ENCODE data around the gene KTN1.

KTN1 gene

DNA sequence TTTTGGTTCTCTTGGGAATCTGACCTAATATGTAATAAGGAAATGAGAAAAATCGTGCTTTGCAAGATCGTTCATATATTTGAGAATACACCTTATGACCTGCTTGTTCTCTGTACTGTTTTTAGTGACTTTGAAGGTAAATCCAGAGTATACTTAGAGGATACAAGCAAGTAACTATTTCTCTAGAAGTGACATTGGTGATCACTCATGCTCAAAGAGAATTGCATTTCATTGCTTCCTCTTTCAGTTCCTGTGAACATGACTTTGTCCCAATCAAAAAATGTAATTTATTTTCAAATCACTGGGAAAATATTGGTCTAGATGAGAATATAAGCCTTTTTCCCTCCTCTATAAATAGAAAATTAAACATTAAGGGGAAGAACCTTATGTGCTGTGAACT, 2.7 kb downstream of the KTN1 start:
- peak; percentile 48 for DNase-seq (ENCODE audit: low read depth)
- H3K4me3 ChIP-seq (ENCODE audit: low read depth, low read length) = peak overlapping the region; percentile 22; the same call in 1 of the 2 replicates
- TF ChIP-seq, protein P1, sequence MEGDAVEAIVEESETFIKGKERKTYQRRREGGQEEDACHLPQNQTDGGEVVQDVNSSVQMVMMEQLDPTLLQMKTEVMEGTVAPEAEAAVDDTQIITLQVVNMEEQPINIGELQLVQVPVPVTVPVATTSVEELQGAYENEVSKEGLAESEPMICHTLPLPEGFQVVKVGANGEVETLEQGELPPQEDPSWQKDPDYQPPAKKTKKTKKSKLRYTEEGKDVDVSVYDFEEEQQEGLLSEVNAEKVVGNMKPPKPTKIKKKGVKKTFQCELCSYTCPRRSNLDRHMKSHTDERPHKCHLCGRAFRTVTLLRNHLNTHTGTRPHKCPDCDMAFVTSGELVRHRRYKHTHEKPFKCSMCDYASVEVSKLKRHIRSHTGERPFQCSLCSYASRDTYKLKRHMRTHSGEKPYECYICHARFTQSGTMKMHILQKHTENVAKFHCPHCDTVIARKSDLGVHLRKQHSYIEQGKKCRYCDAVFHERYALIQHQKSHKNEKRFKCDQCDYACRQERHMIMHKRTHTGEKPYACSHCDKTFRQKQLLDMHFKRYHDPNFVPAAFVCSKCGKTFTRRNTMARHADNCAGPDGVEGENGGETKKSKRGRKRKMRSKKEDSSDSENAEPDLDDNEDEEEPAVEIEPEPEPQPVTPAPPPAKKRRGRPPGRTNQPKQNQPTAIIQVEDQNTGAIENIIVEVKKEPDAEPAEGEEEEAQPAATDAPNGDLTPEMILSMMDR (IDR thresholded peaks at IDR 0.05; ENCODE audit: insufficient read depth, low read depth, low read length, missing control alignments) = no peak

DNA sequence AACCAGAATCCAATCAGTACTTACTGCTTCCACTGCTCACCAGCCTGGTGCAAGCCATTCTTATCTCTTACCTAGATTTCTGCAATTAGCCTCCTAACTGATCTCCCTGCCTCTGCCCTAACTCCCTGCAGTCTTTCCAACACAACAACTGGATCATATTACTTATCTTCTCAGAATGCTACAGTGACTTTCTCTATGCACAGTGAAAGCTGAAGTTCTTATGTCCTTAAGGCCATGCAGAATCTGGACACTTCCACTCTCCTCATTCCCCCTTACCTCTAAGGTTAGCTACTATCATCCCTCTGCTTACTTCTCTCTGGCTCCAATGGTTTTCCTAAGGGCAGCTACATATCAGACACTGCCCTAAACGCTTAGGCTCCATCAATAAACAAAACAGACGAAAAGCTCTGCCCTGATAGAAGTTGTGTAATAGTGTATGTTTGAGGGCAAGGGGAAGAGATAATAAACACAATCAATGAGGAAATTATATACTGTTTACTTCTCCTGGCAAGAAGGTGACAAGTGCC, 4.0 kb downstream of the KTN1 start:
- no peak overlapping the region for H3K4me3 ChIP-seq (ENCODE audit: low read depth, low read length)
- no peak for DNase-seq (ENCODE audit: low read depth)
- TF ChIP-seq, protein P1 (IDR thresholded peaks at IDR 0.05; ENCODE audit: insufficient read depth, low read depth, low read length, missing control alignments) = no peak

DNA sequence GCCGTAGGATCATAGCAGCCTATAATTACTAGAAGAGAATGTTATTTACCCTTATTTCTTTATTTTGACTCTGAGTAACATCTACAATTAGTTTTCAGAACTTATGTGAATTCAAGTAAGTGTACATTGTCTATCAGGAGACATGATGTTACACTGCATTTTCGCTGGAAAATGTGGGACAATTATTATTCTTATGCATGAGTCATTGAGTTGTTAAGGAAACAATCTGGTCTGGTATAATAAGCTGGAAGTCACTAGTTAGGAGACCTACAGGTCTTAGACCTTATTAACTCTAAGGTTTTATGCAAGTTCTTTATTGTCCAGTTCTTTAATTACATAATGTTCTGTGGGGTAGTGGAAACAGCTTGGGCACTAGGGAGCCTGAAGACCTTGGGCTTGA, 5.8 kb downstream of the KTN1 start:
- no peak overlapping the region for H3K4me3 ChIP-seq (ENCODE audit: low read depth, low read length)
- TF ChIP-seq, protein P1 (IDR thresholded peaks at IDR 0.05; ENCODE audit: insufficient read depth, low read depth, low read length, missing control alignments) = no peak
- DNase-seq (ENCODE audit: low read depth) = no peak

GRCh38 chr14:55586411-55586810, 6.4 kb downstream of the KTN1 start:
- TF ChIP-seq, protein P1 (IDR thresholded peaks at IDR 0.05; ENCODE audit: insufficient read depth, low read depth, low read length, missing control alignments) = no peak
- DNase-seq (ENCODE audit: low read depth) = no peak
- no peak overlapping the region for H3K4me3 ChIP-seq (ENCODE audit: low read depth, low read length)

- TF ChIP-seq, protein P1 (IDR thresholded peaks at IDR 0.05; ENCODE audit: insufficient read depth, low read depth, low read length, missing control alignments) = no peak
- DNase-seq (ENCODE audit: low read depth) = no peak
- H3K4me3 ChIP-seq (ENCODE audit: low read depth, low read length) = no peak overlapping the region
Observed at GRCh38 chr14:55587847-55588246, 7.8 kb downstream of the KTN1 start.

DNA sequence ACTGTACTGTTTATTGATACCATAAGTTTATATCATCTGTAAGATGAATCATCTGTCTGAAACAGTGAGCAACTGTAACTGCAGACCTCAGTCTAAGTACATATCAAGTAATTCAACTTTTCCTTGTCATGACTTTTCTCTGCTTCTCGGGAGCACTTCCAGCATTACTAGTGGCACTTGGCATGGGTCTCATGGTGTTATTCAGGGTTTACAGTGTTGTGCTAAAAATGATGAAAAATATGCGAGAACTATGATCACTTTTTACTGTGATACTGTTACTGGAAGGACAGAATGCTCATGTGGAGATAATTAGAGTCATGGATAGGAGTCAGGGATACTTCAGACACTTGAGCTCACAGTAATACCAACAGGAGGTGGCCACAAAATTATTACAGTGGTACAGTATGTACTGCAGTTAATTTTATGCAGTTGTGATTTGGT, 8.3 kb downstream of the KTN1 start:
- DNase-seq (ENCODE audit: low read depth) = no peak
- no peak overlapping the region for H3K4me3 ChIP-seq (ENCODE audit: low read depth, low read length)
- TF ChIP-seq, protein P1 (IDR thresholded peaks at IDR 0.05; ENCODE audit: insufficient read depth, low read depth, low read length, missing control alignments) = no peak

DNA sequence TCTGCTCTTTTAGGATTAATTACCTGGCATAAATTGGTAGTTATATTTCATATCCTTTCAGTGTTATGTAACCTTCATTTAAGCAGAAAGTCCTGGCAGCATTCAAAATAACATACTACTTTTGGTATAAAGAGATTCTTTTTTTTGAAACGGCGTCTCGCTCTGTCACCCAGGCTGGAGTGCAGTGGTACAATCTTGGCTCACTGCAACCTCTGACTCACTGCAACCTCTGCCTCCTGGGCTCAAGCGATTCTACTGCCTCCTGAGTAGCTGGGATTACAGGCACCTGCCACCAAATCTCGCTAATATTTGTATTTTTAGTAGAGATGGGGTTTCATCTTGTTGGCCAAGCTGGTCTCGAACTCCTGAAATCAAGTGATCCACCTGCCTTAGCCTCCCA, 9.2 kb downstream of the KTN1 start:
- TF ChIP-seq, protein P1 (IDR thresholded peaks at IDR 0.05; ENCODE audit: insufficient read depth, low read depth, low read length, missing control alignments) = no peak
- no peak overlapping the region for H3K4me3 ChIP-seq (ENCODE audit: low read depth, low read length)
- DNase-seq (ENCODE audit: low read depth) = no peak

Measured in GM12865 (cell line).